ENCODE data around the gene SHH.
"Not testable (repeated sequence)": the region's sequence is repeated elsewhere in the genome, so short reads cannot be mapped to it uniquely, and the experiment has no call there.

SHH gene

GRCh38 chr7:155842496-155843265, 30.4 kb upstream of the SHH start:
- Histone ChIP-seq H3K27ac (ENCODE audit: low read length) (no peak overlapping the region), H3K27me3 (ENCODE audit: control insufficient read depth in 1 of 2, insufficient read depth in 2 of 2, low read length in 2 of 2) (peaks cover 5 to 11% of the 10 kb centered on the region in 2 donors), H3K36me3 (ENCODE audit: control insufficient read depth in 2 of 2, insufficient read depth in 2 of 2, low read length in 2 of 2) (no peaks in the 10 kb centered on the region), H3K4me3 (ENCODE audit: low read length in 2 of 2) (no peak overlapping the region), H3K9ac (ENCODE audit: low read length in 2 of 2) (no peak overlapping the region), H3K4me1 (ENCODE audit: control insufficient read depth, insufficient read depth, low read length) (no peaks in the 10 kb centered on the region), H3K9me3 (ENCODE audit: control insufficient read depth in 2 of 2, low read length in 2 of 2) (no peaks in the 10 kb centered on the region)

- Histone ChIP-seq H3K9ac (ENCODE audit: low read length in 2 of 2) (no peak overlapping the region), H3K4me3 (ENCODE audit: low read length in 2 of 2) (no peak overlapping the region), H3K27me3 (ENCODE audit: control insufficient read depth in 1 of 2, insufficient read depth in 2 of 2, low read length in 2 of 2) (peaks cover 7 to 13% of the 10 kb centered on the region in 2 donors), H3K4me1 (ENCODE audit: control insufficient read depth, insufficient read depth, low read length) (no peaks in the 10 kb centered on the region), H3K9me3 (ENCODE audit: control insufficient read depth in 2 of 2, low read length in 2 of 2) (no peaks in the 10 kb centered on the region), H3K27ac (ENCODE audit: low read length) (no peak overlapping the region), H3K36me3 (ENCODE audit: control insufficient read depth in 2 of 2, insufficient read depth in 2 of 2, low read length in 2 of 2) (no peaks in the 10 kb centered on the region)
Observed at GRCh38 chr7:155840909-155841308, 28.6 kb upstream of the SHH start.

- Histone ChIP-seq H3K4me1 (ENCODE audit: control insufficient read depth, insufficient read depth, low read length) (no peaks in the 10 kb centered on the region), H3K27ac (ENCODE audit: low read length) (no peak overlapping the region), H3K9ac (ENCODE audit: low read length in 2 of 2) (no peak overlapping the region), H3K9me3 (ENCODE audit: control insufficient read depth in 2 of 2, low read length in 2 of 2) (no peaks in the 10 kb centered on the region), H3K36me3 (ENCODE audit: control insufficient read depth in 2 of 2, insufficient read depth in 2 of 2, low read length in 2 of 2) (no peaks in the 10 kb centered on the region), H3K27me3 (ENCODE audit: control insufficient read depth in 1 of 2, insufficient read depth in 2 of 2, low read length in 2 of 2) (peaks cover 7 to 13% of the 10 kb centered on the region in 2 donors), H3K4me3 (ENCODE audit: low read length in 2 of 2) (no peak overlapping the region)
Observed at GRCh38 chr7:155840262-155840885, 28.1 kb upstream of the SHH start.

- Histone ChIP-seq H3K4me3 (ENCODE audit: low read length in 2 of 2) (no peak overlapping the region), H3K27me3 (ENCODE audit: control insufficient read depth in 1 of 2, insufficient read depth in 2 of 2, low read length in 2 of 2) (peaks cover 7 to 15% of the 10 kb centered on the region in 2 donors), H3K36me3 (ENCODE audit: control insufficient read depth in 2 of 2, insufficient read depth in 2 of 2, low read length in 2 of 2) (no peaks in the 10 kb centered on the region), H3K4me1 (ENCODE audit: control insufficient read depth, insufficient read depth, low read length) (no peaks in the 10 kb centered on the region), H3K27ac (ENCODE audit: low read length) (no peak overlapping the region), H3K9me3 (ENCODE audit: control insufficient read depth in 2 of 2, low read length in 2 of 2) (no peaks in the 10 kb centered on the region), H3K9ac (ENCODE audit: low read length in 2 of 2) (no peak overlapping the region)
Observed at GRCh38 chr7:155839461-155839860, 27.2 kb upstream of the SHH start.

GRCh38 chr7:155838312-155838711, 26.0 kb upstream of the SHH start:
- not testable (repeated sequence) for H3K4me3 ChIP-seq (ENCODE audit: low read length in 2 of 2); H3K9ac ChIP-seq (ENCODE audit: low read length in 2 of 2); H3K9me3 ChIP-seq (ENCODE audit: control insufficient read depth in 2 of 2, low read length in 2 of 2); H3K27ac ChIP-seq (ENCODE audit: low read length); H3K36me3 ChIP-seq (ENCODE audit: control insufficient read depth in 2 of 2, insufficient read depth in 2 of 2, low read length in 2 of 2); H3K4me1 ChIP-seq (ENCODE audit: control insufficient read depth, insufficient read depth, low read length)
- H3K27me3 ChIP-seq (ENCODE audit: control insufficient read depth in 1 of 2, insufficient read depth in 2 of 2, low read length in 2 of 2) = peaks cover 7 to 16% of the 10 kb centered on the region in 2 donors

- Histone ChIP-seq H3K27ac (ENCODE audit: low read length) (no peak overlapping the region), H3K4me3 (ENCODE audit: low read length in 2 of 2) (no peak overlapping the region), H3K4me1 (ENCODE audit: control insufficient read depth, insufficient read depth, low read length) (no peaks in the 10 kb centered on the region)
Observed at GRCh38 chr7:155837126-155837479, 24.8 kb upstream of the SHH start.

GRCh38 chr7:155836216-155837125, 24.2 kb upstream of the SHH start:
- Histone ChIP-seq H3K9me3 (ENCODE audit: control insufficient read depth in 2 of 2, low read length in 2 of 2) (no peaks in the 10 kb centered on the region), H3K27me3 (ENCODE audit: control insufficient read depth in 1 of 2, insufficient read depth in 2 of 2, low read length in 2 of 2) (peaks cover 7 to 18% of the 10 kb centered on the region in 2 donors), H3K4me3 (ENCODE audit: low read length in 2 of 2) (no peak overlapping the region), H3K36me3 (ENCODE audit: control insufficient read depth in 2 of 2, insufficient read depth in 2 of 2, low read length in 2 of 2) (no peaks in the 10 kb centered on the region), H3K4me1 (ENCODE audit: control insufficient read depth, insufficient read depth, low read length) (no peaks in the 10 kb centered on the region), H3K27ac (ENCODE audit: low read length) (no peak overlapping the region), H3K9ac (ENCODE audit: low read length in 2 of 2) (no peak overlapping the region)

More at GRCh38 chr7:155837126-155837479, 24.8 kb upstream of the SHH start:
- Histone ChIP-seq H3K36me3 (ENCODE audit: control insufficient read depth in 2 of 2, insufficient read depth in 2 of 2, low read length in 2 of 2) (no peaks in the 10 kb centered on the region), H3K9ac (ENCODE audit: low read length in 2 of 2) (no peak overlapping the region), H3K9me3 (ENCODE audit: control insufficient read depth in 2 of 2, low read length in 2 of 2) (no peaks in the 10 kb centered on the region), H3K27me3 (ENCODE audit: control insufficient read depth in 1 of 2, insufficient read depth in 2 of 2, low read length in 2 of 2) (peaks cover 7 to 18% of the 10 kb centered on the region in 2 donors)

- Histone ChIP-seq H3K9ac (ENCODE audit: low read length in 2 of 2) (no peak overlapping the region), H3K4me3 (ENCODE audit: low read length in 2 of 2) (no peak overlapping the region), H3K9me3 (ENCODE audit: control insufficient read depth in 2 of 2, low read length in 2 of 2) (no peaks in the 10 kb centered on the region), H3K4me1 (ENCODE audit: control insufficient read depth, insufficient read depth, low read length) (no peaks in the 10 kb centered on the region), H3K27me3 (ENCODE audit: control insufficient read depth in 1 of 2, insufficient read depth in 2 of 2, low read length in 2 of 2) (peaks cover 7 to 16% of the 10 kb centered on the region in 2 donors), H3K27ac (ENCODE audit: low read length) (no peak overlapping the region), H3K36me3 (ENCODE audit: control insufficient read depth in 2 of 2, insufficient read depth in 2 of 2, low read length in 2 of 2) (no peaks in the 10 kb centered on the region)
Observed at GRCh38 chr7:155835446-155836215, 23.4 kb upstream of the SHH start.

GRCh38 chr7:155834486-155835048, 22.3 kb upstream of the SHH start:
- Histone ChIP-seq H3K9me3 (ENCODE audit: control insufficient read depth in 2 of 2, low read length in 2 of 2) (no peaks in the 10 kb centered on the region), H3K36me3 (ENCODE audit: control insufficient read depth in 2 of 2, insufficient read depth in 2 of 2, low read length in 2 of 2) (no peaks in the 10 kb centered on the region), H3K9ac (ENCODE audit: low read length in 2 of 2) (no peak overlapping the region), H3K27ac (ENCODE audit: low read length) (no peak overlapping the region), H3K27me3 (ENCODE audit: control insufficient read depth in 1 of 2, insufficient read depth in 2 of 2, low read length in 2 of 2) (peaks cover 2 to 11% of the 10 kb centered on the region in 2 donors), H3K4me3 (ENCODE audit: low read length in 2 of 2) (no peak overlapping the region), H3K4me1 (ENCODE audit: control insufficient read depth, insufficient read depth, low read length) (no peaks in the 10 kb centered on the region)

GRCh38 chr7:155833651-155834050, 21.4 kb upstream of the SHH start:
- no peak overlapping the region for H3K4me3 ChIP-seq (ENCODE audit: low read length in 2 of 2)
- H3K9me3 ChIP-seq (ENCODE audit: control insufficient read depth in 2 of 2, low read length in 2 of 2) = no peaks in the 10 kb centered on the region
- no peak overlapping the region for H3K9ac ChIP-seq (ENCODE audit: low read length in 2 of 2)
- no peaks in the 10 kb centered on the region for H3K4me1 ChIP-seq (ENCODE audit: control insufficient read depth, insufficient read depth, low read length)
- H3K36me3 ChIP-seq (ENCODE audit: control insufficient read depth in 2 of 2, insufficient read depth in 2 of 2, low read length in 2 of 2) = no peaks in the 10 kb centered on the region
- H3K27ac ChIP-seq (ENCODE audit: low read length) = no peak overlapping the region
- peaks cover 2 to 13% of the 10 kb centered on the region in 2 donors for H3K27me3 ChIP-seq (ENCODE audit: control insufficient read depth in 1 of 2, insufficient read depth in 2 of 2, low read length in 2 of 2)
